Stimulated activated CD4-positive, alpha-beta T cell treated with anti-CD3 and anti-CD28 coated beads, Interleukin-2, amount 100 ng/mL, for 48 hours (primary cell): Measurements from ENCODE around the gene ASAP2.

Experiments
- DNase-seq, 2 donors: peaks; one replicate each; pipeline ENCODE4 v3.0.0-alpha.2; 2020

The ASAP2 gene

DNA sequence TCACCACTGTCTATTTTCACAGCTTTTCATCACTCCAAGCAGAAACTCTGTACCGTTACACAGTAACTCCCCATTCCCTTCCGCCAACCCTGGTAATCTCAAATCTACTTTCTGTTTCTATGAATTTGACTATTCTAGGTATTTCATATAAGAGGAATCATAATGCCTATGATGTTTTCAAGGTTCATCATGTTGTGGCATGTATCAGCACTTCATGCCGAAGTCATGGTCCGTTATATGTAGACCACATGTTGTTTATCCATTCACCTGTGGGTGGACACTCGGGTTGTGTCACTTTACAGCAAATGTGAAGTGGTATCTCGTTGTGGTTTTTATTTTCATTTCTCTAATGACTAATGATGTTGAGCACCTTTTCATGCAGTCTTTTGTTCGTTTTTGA, 238.5 kb downstream of the ASAP2 start:
- no peak for DNase-seq

DNA sequence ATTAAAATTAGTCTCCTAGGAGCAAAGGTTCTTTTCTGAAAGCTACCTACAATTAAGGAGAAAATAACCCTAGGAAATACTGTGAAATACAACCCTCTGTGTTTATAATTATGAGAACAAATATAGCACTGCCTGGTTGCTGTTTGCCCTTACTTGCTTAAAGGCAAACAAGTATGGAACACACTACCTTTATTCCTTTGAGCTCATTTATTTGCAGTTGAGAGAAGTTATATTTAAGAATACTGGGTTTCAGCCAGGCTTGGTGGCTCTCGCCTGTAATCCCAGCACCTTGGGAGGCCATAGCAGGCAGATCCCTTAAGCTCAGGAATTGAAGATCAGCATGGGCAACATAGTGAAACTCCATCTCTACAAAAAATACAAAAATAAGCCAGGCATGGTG, 244.6 kb downstream of the ASAP2 start:
- DNase-seq: no peak
